ENCODE measurements around the gene KDM8. TPM values are rescaled to one million over a fixed set of nuclear protein-coding genes. Genes with fewer than 3 reads are reported as not detected.

KDM8 gene
- total RNA-seq, 4 donors from 2014 or later, result 4.4 to 14.2 (median 9.2) TPM

DNA sequence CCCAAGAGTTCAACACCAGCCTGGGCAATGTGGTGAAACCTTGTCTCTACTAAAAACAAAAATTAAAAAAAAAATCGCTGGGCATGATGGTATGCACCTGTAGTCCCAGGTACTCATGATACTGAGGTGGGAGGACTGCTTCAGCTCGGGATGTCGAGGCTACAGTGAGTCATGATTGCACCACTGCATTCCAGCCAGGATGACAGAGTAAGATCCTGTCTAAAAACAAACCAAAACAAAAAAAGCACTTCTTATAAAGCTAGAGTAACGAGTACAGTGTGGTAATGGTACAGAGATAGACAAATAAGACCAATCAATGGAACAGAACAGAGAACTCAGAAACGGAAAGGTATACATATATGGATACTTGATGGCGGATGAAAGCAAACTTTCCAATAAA lies 60.8 kb downstream of the KDM8 start:
- in situ Hi-C loops (cut with MboI; ENCODE audit: low pct_ligation_motif_present in 1 of 4, low pct_unique_long_range_greater_than_20kb in 1 of 4, low sequenced_read_pairs in 3 of 4) (no loop called here), intact Hi-C loops (cut with DNase I; ENCODE audit: low total_unique reads) (no loop called here)
- Histone ChIP-seq H3K27me3 (no peaks in the 10 kb centered on the region), H3K36me3 (no peaks in the 10 kb centered on the region), H3K4me1 (peaks cover 2 to 13% (median 8%) of the 10 kb centered on the region in 4 donors), H3K4me3 (no peak overlapping the region), H3K27ac (no peak overlapping the region), H3K9me3 (no peaks in the 10 kb centered on the region)
- TF ChIP-seq POLR2A (IDR thresholded peaks at IDR 0.05) (no peak), POLR2AphosphoS5 (IDR thresholded peaks at IDR 0.05) (no peak), EP300 (IDR thresholded peaks at IDR 0.05; ENCODE audit: low read depth) (no peak)
- TF ChIP-seq, protein P1, sequence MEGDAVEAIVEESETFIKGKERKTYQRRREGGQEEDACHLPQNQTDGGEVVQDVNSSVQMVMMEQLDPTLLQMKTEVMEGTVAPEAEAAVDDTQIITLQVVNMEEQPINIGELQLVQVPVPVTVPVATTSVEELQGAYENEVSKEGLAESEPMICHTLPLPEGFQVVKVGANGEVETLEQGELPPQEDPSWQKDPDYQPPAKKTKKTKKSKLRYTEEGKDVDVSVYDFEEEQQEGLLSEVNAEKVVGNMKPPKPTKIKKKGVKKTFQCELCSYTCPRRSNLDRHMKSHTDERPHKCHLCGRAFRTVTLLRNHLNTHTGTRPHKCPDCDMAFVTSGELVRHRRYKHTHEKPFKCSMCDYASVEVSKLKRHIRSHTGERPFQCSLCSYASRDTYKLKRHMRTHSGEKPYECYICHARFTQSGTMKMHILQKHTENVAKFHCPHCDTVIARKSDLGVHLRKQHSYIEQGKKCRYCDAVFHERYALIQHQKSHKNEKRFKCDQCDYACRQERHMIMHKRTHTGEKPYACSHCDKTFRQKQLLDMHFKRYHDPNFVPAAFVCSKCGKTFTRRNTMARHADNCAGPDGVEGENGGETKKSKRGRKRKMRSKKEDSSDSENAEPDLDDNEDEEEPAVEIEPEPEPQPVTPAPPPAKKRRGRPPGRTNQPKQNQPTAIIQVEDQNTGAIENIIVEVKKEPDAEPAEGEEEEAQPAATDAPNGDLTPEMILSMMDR (IDR thresholded peaks at IDR 0.05), result no peak
- WGBS, 2 donors (ENCODE audit: low coverage in 1 of 2), result 75 to 81% methylated on average over 6 of the region's 6 CpGs
- DNase-seq, result no peak

DNA sequence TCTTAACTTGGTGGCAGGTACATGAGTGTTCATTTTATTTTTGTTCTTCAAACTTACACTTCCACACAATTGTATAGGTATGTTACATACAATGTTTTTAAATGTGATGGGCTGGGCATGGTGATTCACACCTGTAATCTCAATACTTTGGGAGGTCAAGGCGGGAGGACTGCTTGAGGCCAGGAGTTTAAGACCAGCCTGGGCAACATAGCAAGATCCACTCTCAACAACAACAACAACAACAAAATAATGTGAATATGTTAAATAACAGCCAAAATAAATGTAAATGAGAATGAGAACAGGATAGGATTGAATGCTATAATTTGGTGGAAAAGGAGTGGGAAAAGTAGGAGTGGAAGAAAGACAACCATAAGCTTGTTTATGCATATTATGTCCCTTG lies 62.7 kb downstream of the KDM8 start:
- 94 to 100% methylated on average over 1 of the region's 1 CpG for WGBS, 2 donors (ENCODE audit: low coverage in 1 of 2)
- intact Hi-C loops (cut with DNase I; ENCODE audit: low total_unique reads), result no loop called here
- H3K36me3 ChIP-seq, result no peaks in the 10 kb centered on the region
- in situ Hi-C loops (cut with MboI; ENCODE audit: low pct_ligation_motif_present in 1 of 4, low pct_unique_long_range_greater_than_20kb in 1 of 4, low sequenced_read_pairs in 3 of 4), result no loop called here
- no peaks in the 10 kb centered on the region for H3K27me3 ChIP-seq
- TF ChIP-seq, protein P1 (IDR thresholded peaks at IDR 0.05), result no peak
- TF ChIP-seq POLR2A (IDR thresholded peaks at IDR 0.05) (no peak), EP300 (IDR thresholded peaks at IDR 0.05; ENCODE audit: low read depth) (no peak), POLR2AphosphoS5 (IDR thresholded peaks at IDR 0.05) (no peak)
- H3K27ac ChIP-seq, result no peak overlapping the region
- no peak for DNase-seq
- peaks cover 5 to 20% (median 10%) of the 10 kb centered on the region in 4 donors for H3K4me1 ChIP-seq
- no peaks in the 10 kb centered on the region for H3K9me3 ChIP-seq
- no peak overlapping the region for H3K4me3 ChIP-seq

DNA sequence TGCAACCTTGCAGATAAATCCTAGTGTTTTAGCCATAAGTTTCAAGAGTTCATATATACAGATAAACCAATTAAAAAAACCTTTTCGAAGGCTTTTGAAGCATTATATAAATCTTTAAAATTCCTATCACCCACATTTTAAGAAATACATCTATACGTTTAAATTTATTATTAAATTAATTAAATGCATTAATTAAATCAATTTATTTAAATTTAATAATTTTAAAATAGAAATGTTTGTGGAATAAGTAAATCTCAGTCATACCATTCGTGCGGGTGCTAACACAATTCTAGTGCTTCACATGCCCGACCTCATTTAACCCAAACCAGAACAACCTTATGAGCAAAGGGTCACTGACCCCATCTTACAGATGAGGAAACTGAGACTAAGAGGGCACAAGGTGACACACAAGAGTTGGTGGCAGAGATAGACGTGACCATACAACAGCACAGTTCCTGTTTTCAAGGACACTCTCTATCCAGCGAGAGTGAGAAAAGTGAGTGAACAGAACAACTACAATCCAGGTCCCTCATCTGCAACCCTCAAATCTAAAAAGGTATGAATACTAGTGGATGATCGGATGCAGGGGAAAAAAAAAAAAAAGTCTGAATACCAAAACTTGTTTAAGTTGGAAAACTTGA lies 63.8 kb downstream of the KDM8 start:
- intact Hi-C loops (cut with DNase I; ENCODE audit: low total_unique reads) (no loop called here), in situ Hi-C loops (cut with MboI; ENCODE audit: low pct_ligation_motif_present in 1 of 4, low pct_unique_long_range_greater_than_20kb in 1 of 4, low sequenced_read_pairs in 3 of 4) (no loop called here)
- no peaks in the 10 kb centered on the region for H3K36me3 ChIP-seq
- H3K9me3 ChIP-seq, result no peaks in the 10 kb centered on the region
- TF ChIP-seq EP300 (IDR thresholded peaks at IDR 0.05; ENCODE audit: low read depth), result no peak
- WGBS, 2 donors (ENCODE audit: low coverage in 1 of 2), result 86 to 88% methylated on average over 8 of the region's 8 CpGs
- H3K4me1 ChIP-seq, result peaks cover 5 to 20% (median 10%) of the 10 kb centered on the region in 4 donors
- H3K27ac ChIP-seq, result no peak overlapping the region
- no peak overlapping the region for H3K4me3 ChIP-seq
- DNase-seq, result no peak
- H3K27me3 ChIP-seq, result no peaks in the 10 kb centered on the region

DNA sequence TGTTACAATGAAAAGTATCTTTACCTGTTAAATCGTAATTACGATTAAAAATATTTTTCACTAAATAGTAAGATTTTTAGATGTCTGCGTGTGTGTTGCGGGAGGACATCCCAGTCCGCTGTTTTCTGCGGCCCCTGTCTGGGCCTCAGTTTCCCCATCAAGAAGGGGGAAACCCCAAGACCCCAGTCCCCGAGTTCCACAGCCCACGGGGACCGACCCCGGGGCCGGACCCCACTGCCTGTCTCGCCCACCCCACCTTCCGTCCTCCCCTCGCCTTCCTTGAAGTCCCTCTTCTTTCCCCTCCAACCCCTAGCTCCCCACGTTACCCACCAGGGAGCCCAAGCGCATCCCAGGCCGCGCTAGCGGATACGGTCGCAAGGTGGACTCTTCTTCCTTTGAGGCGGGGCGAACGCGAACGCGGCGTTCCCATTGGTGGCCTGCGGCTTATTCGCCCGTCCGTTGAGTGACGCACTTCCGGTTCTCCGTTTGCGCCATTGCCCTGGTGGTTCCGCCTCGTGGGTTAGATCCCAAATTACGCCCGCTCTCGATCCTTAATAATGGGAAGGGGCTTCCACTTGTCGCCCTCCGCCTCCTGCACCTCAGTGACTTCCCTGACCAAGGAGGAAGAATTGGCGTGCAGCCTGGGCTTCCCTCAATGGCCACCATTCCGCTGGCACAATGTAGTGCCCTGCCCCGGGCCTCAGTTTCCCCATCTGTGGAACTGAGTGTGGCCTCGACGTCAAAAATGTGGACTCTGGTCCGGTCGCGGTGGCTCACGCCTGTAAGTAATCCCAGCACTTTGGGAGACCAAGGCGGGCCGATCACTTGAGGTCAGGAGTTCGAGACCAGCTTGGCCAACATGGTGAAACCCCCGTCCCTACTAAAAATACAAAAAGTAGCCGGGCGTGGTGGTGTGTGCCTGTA lies 65.3 kb downstream of the KDM8 start, which contains the start of gene NSMCE1:
Gene NSMCE1 (minus strand): TSS at position 397 of the 924 bp plus-strand sequence. CDS start 11,202 bp downstream, outside the sequence.
- WGBS, 2 donors (ENCODE audit: low coverage in 1 of 2), result 0 to 8% methylated on average over 5 to 57 of the region's 58 CpGs
- Histone ChIP-seq H3K27ac (peak within 1 kb of the TSS; percentile 66 to 91 (median 86)), H3K4me3 (peak within 1 kb of the TSS; percentile 31 to 94 (median 78)), H3K9me3 (no peaks in the 10 kb centered on the region), H3K4me1 (peaks cover 5 to 26% (median 13%) of the 10 kb centered on the region in 4 donors), H3K36me3 (no peaks in the 10 kb centered on the region), H3K27me3 (no peaks in the 10 kb centered on the region)
- peak; percentile 99 for DNase-seq
- in situ Hi-C loops (cut with MboI; ENCODE audit: low pct_ligation_motif_present in 1 of 4, low pct_unique_long_range_greater_than_20kb in 1 of 4, low sequenced_read_pairs in 3 of 4) (no loop called here), intact Hi-C loops (cut with DNase I; ENCODE audit: low total_unique reads) (no loop called here)
- TF ChIP-seq POLR2AphosphoS5 (IDR thresholded peaks at IDR 0.05) (peak; percentile 79 to 88 (median 87)), EP300 (IDR thresholded peaks at IDR 0.05; ENCODE audit: low read depth) (no peak), POLR2A (IDR thresholded peaks at IDR 0.05) (peak; percentile 76)
- TF ChIP-seq, protein P1 (IDR thresholded peaks at IDR 0.05), result peak in 4 of 5 experiments; percentile 24 to 63 (median 48)

Measured in transverse colon (tissue), 4 donors.